ENCODE measurements around the gene CWC22.

- TF ChIP-seq, protein P1, sequence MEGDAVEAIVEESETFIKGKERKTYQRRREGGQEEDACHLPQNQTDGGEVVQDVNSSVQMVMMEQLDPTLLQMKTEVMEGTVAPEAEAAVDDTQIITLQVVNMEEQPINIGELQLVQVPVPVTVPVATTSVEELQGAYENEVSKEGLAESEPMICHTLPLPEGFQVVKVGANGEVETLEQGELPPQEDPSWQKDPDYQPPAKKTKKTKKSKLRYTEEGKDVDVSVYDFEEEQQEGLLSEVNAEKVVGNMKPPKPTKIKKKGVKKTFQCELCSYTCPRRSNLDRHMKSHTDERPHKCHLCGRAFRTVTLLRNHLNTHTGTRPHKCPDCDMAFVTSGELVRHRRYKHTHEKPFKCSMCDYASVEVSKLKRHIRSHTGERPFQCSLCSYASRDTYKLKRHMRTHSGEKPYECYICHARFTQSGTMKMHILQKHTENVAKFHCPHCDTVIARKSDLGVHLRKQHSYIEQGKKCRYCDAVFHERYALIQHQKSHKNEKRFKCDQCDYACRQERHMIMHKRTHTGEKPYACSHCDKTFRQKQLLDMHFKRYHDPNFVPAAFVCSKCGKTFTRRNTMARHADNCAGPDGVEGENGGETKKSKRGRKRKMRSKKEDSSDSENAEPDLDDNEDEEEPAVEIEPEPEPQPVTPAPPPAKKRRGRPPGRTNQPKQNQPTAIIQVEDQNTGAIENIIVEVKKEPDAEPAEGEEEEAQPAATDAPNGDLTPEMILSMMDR (IDR thresholded peaks at IDR 0.05) = no peak
- no peak for TF ChIP-seq POLR2A (IDR thresholded peaks at IDR 0.05)
- no peak for TF ChIP-seq EP300 (IDR thresholded peaks at IDR 0.05)
- no peak for TF ChIP-seq POLR2AphosphoS5 (IDR thresholded peaks at IDR 0.05)
Measured at GRCh38 chr2:179990676-179991317, 16.3 kb downstream of the CWC22 start.

Data from gastroesophageal sphincter (tissue), 3 donors.